ENCODE results near the gene PRRT4.

PRRT4 gene

DNA sequence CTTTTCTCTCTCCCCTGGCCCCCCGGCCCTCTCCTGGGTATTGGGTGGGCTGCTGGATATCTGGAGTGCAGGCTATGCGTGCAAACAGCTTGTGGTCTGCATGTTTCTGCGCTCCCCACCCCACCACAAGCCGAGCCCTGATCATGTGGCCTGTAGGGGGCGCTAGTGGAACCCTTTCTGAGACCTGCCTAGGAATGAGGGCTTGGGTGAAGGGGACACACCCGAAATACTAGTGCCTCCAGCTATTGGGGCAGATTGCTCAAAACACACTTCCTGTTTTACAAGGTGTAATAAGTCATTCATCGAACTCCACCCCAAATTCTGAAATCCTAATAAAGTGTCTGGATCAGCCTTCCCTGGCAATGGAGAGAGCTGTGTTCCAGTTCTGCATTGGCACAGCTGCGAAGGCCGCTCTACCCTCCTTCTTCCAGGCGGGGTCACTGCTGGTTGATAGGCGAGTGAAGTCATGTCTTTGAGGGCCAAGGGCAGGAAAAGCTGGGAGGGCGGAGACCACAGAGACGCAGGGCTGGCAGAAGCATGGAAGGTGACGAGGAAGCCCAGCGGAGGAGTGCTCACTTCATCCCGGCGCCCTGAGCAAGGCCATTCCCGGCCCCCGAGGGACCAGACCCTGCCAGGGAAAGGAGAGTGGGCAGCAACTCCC, 19.8 kb upstream of the PRRT4 start:
- Histone ChIP-seq H3K27ac (ENCODE audit: low read length) (no peak overlapping the region), H3K4me1 (ENCODE audit: control insufficient read depth, low read depth, low read length) (peaks cover 3% of the 10 kb centered on the region), H3K4me3 (ENCODE audit: low read length) (no peak overlapping the region), H3K9ac (ENCODE audit: low read length) (no peak overlapping the region), H3K27me3 (ENCODE audit: control insufficient read depth, insufficient read depth, low read length) (no peaks in the 10 kb centered on the region), H3K9me3 (ENCODE audit: control insufficient read depth, low read depth, low read length) (no peaks in the 10 kb centered on the region), H3K36me3 (ENCODE audit: control insufficient read depth, low read depth, low read length) (no peaks in the 10 kb centered on the region)

DNA sequence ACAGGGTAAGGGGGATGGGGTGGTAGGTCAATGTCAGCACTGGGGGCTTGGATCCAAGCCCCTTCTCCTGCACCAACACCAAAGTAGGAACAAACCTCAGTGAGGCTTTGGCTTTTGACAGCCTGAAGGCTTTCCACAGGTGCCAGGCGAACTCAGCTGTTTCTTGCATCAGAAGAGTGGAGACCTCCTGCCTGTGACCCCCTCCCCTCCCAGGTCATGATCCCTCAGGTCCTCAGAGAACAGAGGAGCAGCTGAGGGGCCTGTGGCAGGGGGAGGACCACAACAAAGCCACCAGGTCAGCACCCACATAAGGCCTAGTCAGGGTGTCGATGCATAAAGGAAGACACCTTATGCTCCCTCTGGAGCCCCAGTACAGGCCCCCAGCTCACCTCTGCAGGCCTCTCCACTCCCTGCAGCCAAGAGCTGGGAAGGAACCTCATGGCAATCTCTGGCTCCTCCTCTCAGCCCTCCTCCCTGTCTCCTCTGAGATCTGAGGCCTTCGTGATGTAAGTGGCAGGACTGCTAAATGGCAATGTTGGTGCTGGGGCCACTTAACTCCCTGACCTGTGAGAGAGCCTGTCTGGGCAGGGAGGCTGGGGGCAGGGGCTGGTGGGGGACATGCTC, 19.1 kb upstream of the PRRT4 start:
- Histone ChIP-seq H3K4me3 (ENCODE audit: low read length) (no peak overlapping the region), H3K9ac (ENCODE audit: low read length) (no peak overlapping the region), H3K4me1 (ENCODE audit: control insufficient read depth, low read depth, low read length) (peaks cover 3% of the 10 kb centered on the region), H3K27me3 (ENCODE audit: control insufficient read depth, insufficient read depth, low read length) (no peaks in the 10 kb centered on the region), H3K36me3 (ENCODE audit: control insufficient read depth, low read depth, low read length) (no peaks in the 10 kb centered on the region), H3K27ac (ENCODE audit: low read length) (no peak overlapping the region), H3K9me3 (ENCODE audit: control insufficient read depth, low read depth, low read length) (no peaks in the 10 kb centered on the region)

DNA sequence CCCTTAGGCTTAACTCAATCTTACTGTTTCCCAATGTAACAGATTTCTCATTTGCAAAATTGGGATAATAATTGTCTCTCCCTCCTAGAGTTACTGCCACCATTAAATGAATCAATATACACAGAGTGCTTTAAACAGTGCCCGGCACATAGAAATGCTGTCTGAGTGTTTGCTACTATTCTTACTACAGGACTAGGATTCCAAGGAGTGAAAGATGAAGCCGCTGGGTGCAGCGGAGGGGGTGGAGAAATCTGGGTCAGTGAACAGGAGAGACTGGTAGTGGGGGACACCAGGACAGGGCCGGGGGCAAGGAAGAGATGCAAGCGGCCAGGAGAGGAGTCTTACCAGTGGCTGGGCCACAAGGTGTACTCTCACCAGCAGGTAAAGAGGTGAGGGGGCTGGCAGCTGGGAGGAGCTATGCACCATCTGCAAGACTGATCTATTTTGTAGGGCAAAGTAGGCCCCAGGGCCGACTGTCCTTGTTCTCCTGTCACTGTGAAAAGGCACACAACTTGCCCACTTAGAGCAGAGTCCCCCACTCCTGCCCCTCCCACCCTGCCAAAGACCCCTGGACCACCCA, 18.5 kb upstream of the PRRT4 start:
- Histone ChIP-seq H3K9me3 (ENCODE audit: control insufficient read depth, low read depth, low read length) (no peaks in the 10 kb centered on the region), H3K36me3 (ENCODE audit: control insufficient read depth, low read depth, low read length) (no peaks in the 10 kb centered on the region), H3K27me3 (ENCODE audit: control insufficient read depth, insufficient read depth, low read length) (no peaks in the 10 kb centered on the region), H3K4me3 (ENCODE audit: low read length) (no peak overlapping the region), H3K4me1 (ENCODE audit: control insufficient read depth, low read depth, low read length) (peaks cover 3% of the 10 kb centered on the region), H3K27ac (ENCODE audit: low read length) (no peak overlapping the region), H3K9ac (ENCODE audit: low read length) (no peak overlapping the region)

DNA sequence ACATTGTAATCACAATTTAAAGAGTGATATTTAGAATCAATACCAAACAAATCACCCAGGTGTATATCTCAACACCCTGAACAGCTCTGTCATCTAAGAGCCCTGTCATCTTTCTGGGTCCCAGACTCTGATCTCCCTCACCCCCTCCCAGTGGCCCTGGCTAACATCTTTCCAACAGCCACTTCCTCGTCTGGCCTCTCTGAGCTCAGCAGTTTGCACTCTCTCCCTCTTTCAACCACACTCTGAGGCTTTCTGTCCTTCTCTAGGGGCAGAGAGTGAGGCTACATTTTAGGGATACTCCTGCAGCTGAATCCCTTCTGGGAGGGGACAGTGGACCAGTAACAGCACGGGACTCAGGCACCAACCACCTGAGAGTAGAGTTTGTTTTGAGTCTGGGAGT, 17.1 kb upstream of the PRRT4 start:
- Histone ChIP-seq H3K27ac (ENCODE audit: low read length) (no peak overlapping the region), H3K4me1 (ENCODE audit: control insufficient read depth, low read depth, low read length) (peaks cover 3% of the 10 kb centered on the region), H3K36me3 (ENCODE audit: control insufficient read depth, low read depth, low read length) (no peaks in the 10 kb centered on the region), H3K9me3 (ENCODE audit: control insufficient read depth, low read depth, low read length) (no peaks in the 10 kb centered on the region), H3K4me3 (ENCODE audit: low read length) (no peak overlapping the region), H3K9ac (ENCODE audit: low read length) (no peak overlapping the region), H3K27me3 (ENCODE audit: control insufficient read depth, insufficient read depth, low read length) (no peaks in the 10 kb centered on the region)

DNA sequence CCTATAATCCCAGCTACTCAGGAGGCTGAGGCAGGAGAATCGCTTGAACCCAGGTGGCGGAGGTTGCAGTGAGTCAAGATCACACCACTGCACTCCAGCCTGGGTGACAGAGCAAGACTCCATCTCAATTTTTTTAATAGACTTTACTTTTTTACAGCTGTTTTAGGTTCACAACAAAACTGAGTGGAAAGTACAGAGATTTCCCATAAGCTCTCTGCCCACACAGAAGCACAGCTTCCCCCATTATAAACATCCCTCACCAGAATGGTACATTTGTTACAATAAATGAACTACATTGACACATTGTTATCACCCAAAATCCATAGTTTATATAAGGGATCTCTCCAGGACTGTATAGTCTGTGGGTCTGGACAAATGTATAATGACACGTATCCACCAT, 14.6 kb upstream of the PRRT4 start:
- Histone ChIP-seq H3K9ac (ENCODE audit: low read length) (no peak overlapping the region), H3K9me3 (ENCODE audit: control insufficient read depth, low read depth, low read length) (no peaks in the 10 kb centered on the region), H3K4me1 (ENCODE audit: control insufficient read depth, low read depth, low read length) (no peaks in the 10 kb centered on the region), H3K27ac (ENCODE audit: low read length) (no peak overlapping the region), H3K27me3 (ENCODE audit: control insufficient read depth, insufficient read depth, low read length) (no peaks in the 10 kb centered on the region), H3K36me3 (ENCODE audit: control insufficient read depth, low read depth, low read length) (no peaks in the 10 kb centered on the region), H3K4me3 (ENCODE audit: low read length) (no peak overlapping the region)

DNA sequence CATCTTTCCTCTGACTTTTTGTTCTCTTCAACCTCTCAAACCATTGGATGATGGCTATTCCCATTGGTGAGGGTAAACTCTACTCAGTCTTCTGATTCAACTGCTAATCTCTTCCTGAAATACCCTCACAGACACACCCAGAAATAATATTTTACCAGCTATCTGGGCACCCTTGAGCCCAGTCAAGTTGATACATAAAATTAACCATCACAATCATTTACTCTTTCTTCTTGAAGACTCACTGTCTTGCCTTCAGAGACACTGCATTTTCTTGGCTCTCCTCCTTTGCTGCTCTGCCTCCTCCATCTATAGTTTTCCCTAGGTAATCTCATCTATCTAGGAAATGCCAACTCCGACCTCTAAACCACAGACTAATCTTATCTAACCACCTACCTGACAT, 12.6 kb upstream of the PRRT4 start:
- Histone ChIP-seq H3K27me3 (ENCODE audit: control insufficient read depth, insufficient read depth, low read length) (no peaks in the 10 kb centered on the region), H3K9ac (ENCODE audit: low read length) (no peak overlapping the region), H3K9me3 (ENCODE audit: control insufficient read depth, low read depth, low read length) (no peaks in the 10 kb centered on the region), H3K4me1 (ENCODE audit: control insufficient read depth, low read depth, low read length) (no peaks in the 10 kb centered on the region), H3K36me3 (ENCODE audit: control insufficient read depth, low read depth, low read length) (no peaks in the 10 kb centered on the region), H3K27ac (ENCODE audit: low read length) (no peak overlapping the region), H3K4me3 (ENCODE audit: low read length) (no peak overlapping the region)

DNA sequence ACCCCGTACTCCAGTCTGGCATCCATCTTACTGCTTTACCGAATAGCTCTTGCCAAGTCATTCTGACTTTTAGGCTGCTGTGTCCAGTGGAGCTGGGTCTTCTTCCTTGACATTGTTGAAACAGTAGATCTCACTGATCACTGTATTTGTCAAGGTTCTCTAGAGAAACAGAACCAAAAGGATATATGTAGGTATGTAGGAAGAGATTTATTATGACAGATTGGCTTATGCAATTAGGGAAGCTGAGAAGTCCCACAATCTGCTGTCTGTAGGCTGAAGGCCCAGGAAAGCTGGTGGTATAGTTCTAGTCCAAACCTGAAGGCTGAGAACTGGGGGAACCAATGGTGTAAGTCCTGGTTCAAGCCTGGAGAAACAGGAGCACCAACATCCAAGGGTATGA, 12.1 kb upstream of the PRRT4 start:
- no peaks in the 10 kb centered on the region for H3K9me3 ChIP-seq (ENCODE audit: control insufficient read depth, low read depth, low read length)
- no peak overlapping the region for H3K4me3 ChIP-seq (ENCODE audit: low read length)
- H3K9ac ChIP-seq (ENCODE audit: low read length), result no peak overlapping the region
- H3K4me1 ChIP-seq (ENCODE audit: control insufficient read depth, low read depth, low read length), result no peaks in the 10 kb centered on the region
- no peaks in the 10 kb centered on the region for H3K27me3 ChIP-seq (ENCODE audit: control insufficient read depth, insufficient read depth, low read length)
- H3K27ac ChIP-seq (ENCODE audit: low read length), result no peak overlapping the region
- no peaks in the 10 kb centered on the region for H3K36me3 ChIP-seq (ENCODE audit: control insufficient read depth, low read depth, low read length)

DNA sequence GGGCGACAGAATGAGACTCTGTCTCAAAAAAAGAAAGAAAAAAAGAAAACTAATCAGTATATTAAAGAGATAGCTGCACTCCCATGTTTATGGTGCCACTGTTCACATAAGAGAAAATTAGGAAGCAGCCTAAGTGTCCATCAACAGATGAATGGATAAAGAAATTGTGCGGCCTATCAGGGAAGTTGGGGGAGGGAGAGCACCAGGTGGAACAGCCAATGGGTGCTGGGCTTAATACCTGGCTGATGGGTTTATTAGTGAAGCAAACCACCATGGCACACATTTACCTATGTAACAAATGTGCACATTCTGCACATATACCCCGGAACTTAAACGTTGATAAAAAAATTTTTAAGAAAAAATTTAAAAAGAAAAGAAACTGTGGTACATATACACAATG, 9.0 kb upstream of the PRRT4 start:
- Histone ChIP-seq H3K36me3 (ENCODE audit: control insufficient read depth, low read depth, low read length) (no peaks in the 10 kb centered on the region), H3K9ac (ENCODE audit: low read length) (no peak overlapping the region), H3K4me3 (ENCODE audit: low read length) (no peak overlapping the region), H3K27ac (ENCODE audit: low read length) (no peak overlapping the region), H3K9me3 (ENCODE audit: control insufficient read depth, low read depth, low read length) (no peaks in the 10 kb centered on the region), H3K4me1 (ENCODE audit: control insufficient read depth, low read depth, low read length) (no peaks in the 10 kb centered on the region), H3K27me3 (ENCODE audit: control insufficient read depth, insufficient read depth, low read length) (peaks cover 20% of the 10 kb centered on the region)

DNA sequence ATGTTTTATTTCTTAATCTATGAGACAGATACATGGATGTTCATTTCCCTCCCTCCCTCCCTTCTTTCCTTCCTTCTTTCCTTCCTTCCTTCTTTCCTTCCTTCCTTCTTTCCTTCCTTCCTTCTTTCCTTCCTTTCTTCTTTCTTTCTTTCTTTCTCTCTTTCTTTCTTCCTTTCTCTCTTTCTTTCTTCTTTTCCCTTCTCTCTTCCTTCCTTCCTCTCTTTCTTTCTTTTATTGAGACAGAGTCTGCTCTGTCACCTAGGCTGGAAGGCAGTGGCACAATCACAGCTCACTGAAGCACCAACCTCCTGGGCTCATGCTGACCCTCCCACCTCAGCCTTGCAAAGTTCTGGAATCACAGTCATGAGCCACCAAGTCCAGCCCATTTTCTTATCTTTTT, 5.5 kb upstream of the PRRT4 start:
- no peaks in the 10 kb centered on the region for H3K9me3 ChIP-seq (ENCODE audit: control insufficient read depth, low read depth, low read length)
- no peak overlapping the region for H3K4me3 ChIP-seq (ENCODE audit: low read length)
- peaks cover 55% of the 10 kb centered on the region for H3K27me3 ChIP-seq (ENCODE audit: control insufficient read depth, insufficient read depth, low read length)
- no peaks in the 10 kb centered on the region for H3K4me1 ChIP-seq (ENCODE audit: control insufficient read depth, low read depth, low read length)
- no peaks in the 10 kb centered on the region for H3K36me3 ChIP-seq (ENCODE audit: control insufficient read depth, low read depth, low read length)
- H3K9ac ChIP-seq (ENCODE audit: low read length), result no peak overlapping the region
- no peak overlapping the region for H3K27ac ChIP-seq (ENCODE audit: low read length)

DNA sequence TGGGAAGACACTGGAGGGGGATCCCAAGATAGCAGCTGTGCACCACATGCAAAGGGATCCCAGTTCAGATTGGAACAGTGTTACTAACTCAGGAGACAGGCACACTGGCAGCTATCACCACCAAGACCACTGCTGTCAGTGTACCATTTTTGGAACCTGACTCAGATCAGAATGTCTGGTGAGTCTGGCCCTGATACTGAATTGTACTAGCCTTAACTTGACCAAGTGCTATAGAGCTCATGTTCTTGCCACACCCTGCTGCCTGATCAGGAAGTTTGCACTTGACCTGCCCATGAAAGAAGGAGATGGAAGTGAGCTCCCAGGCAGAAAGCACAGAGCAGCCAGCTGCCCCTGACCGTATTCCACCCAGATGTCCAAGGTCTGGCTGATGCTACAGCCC, 4.8 kb upstream of the PRRT4 start:
- Histone ChIP-seq H3K27me3 (ENCODE audit: control insufficient read depth, insufficient read depth, low read length) (peaks cover 62% of the 10 kb centered on the region), H3K4me3 (ENCODE audit: low read length) (no peak overlapping the region), H3K9ac (ENCODE audit: low read length) (no peak overlapping the region), H3K27ac (ENCODE audit: low read length) (no peak overlapping the region), H3K9me3 (ENCODE audit: control insufficient read depth, low read depth, low read length) (no peaks in the 10 kb centered on the region), H3K4me1 (ENCODE audit: control insufficient read depth, low read depth, low read length) (no peaks in the 10 kb centered on the region), H3K36me3 (ENCODE audit: control insufficient read depth, low read depth, low read length) (no peaks in the 10 kb centered on the region)

DNA sequence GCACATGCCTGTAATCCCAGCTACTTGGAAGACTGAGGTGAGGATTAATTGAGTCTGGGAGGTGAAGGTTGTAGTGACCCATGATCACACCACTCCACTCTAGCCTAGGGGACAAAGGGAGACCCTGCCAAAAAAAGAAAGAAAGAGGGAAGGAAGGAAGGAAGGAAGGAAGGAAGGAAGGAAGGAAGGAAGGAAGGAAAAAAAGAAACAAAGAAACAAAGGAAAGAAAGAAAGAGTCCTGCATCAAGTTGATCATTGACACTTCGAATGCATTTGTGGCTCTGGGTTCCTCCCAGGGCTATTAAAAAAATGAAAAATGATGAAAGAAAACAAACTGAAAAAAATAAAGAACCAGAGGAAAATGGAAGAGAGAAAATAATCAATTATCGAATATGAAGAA, 3.9 kb upstream of the PRRT4 start:
- H3K27me3 ChIP-seq (ENCODE audit: control insufficient read depth, insufficient read depth, low read length), result peaks cover 70% of the 10 kb centered on the region
- no peak overlapping the region for H3K9ac ChIP-seq (ENCODE audit: low read length)
- H3K27ac ChIP-seq (ENCODE audit: low read length), result no peak overlapping the region
- no peaks in the 10 kb centered on the region for H3K9me3 ChIP-seq (ENCODE audit: control insufficient read depth, low read depth, low read length)
- H3K36me3 ChIP-seq (ENCODE audit: control insufficient read depth, low read depth, low read length), result no peaks in the 10 kb centered on the region
- H3K4me3 ChIP-seq (ENCODE audit: low read length), result no peak overlapping the region
- no peaks in the 10 kb centered on the region for H3K4me1 ChIP-seq (ENCODE audit: control insufficient read depth, low read depth, low read length)
